Spleen (tissue), 11 donors: ENCODE results near the gene AIDA. TPM values are rescaled to one million over a fixed set of nuclear protein-coding genes. Genes with fewer than 3 reads are reported as not detected.
A peak's percentile ranks its signal among the peaks of the same experiment; 100 is the strongest.

ENCODE experiments used
- DNase-seq: peaks from one replicate; pipeline ENCODE4 v3.0.0-alpha.2; 2020
- H3K27ac ChIP-seq, 8 donors: fragments of 200-600 bp; sonication (generic) in 7 of 8; 1 replicate in 4 of 8; 2 replicates in 4 of 8; pipeline versions ENCODE4 v1.5.0 to v1.8.0; 2016 to 2021; ENCODE audit warnings: inconsistent platforms in 4 of 8, mild to moderate bottlenecking in 4 of 8, moderate library complexity in 1 of 8
- H3K27me3 ChIP-seq, 7 donors: fragments of 200-600 bp; sonication (generic) in 6 of 7; replicated peaks in 1 of 7; 1 replicate in 4 of 7; 2 replicates in 3 of 7; pipeline versions ENCODE4 v1.5.0 to v1.8.0; 2016 to 2021; ENCODE audit warnings: inconsistent platforms in 3 of 7, mild to moderate bottlenecking in 1 of 7
- H3K36me3 ChIP-seq, 6 donors: fragments of 200-600 bp; sonication (generic) in 5 of 6; 1 replicate in 4 of 6; 2 replicates in 2 of 6; pipeline versions ENCODE4 v1.5.0 to v1.8.0; 2016 to 2021; ENCODE audit warnings: inconsistent platforms in 2 of 6
- H3K4me1 ChIP-seq, 6 donors: fragments of 200-600 bp; sonication (generic) in 5 of 6; 1 replicate in 3 of 6; 2 replicates in 3 of 6; pipeline versions ENCODE4 v1.5.0 to v1.8.0; 2016 to 2021; ENCODE audit warnings: inconsistent platforms in 3 of 6
- H3K4me3 ChIP-seq, 8 donors: fragments of 200-600 bp; sonication (generic) in 7 of 8; 1 replicate in 4 of 8; 2 replicates in 4 of 8; pipeline versions ENCODE4 v1.5.0 to v1.8.0; 2016 to 2021; ENCODE audit warnings: inconsistent platforms in 4 of 8, mild to moderate bottlenecking in 4 of 8, moderate library complexity in 2 of 8
- H3K9me3 ChIP-seq, 8 donors: fragments of 200-600 bp; sonication (generic) in 7 of 8; 1 replicate in 4 of 8; 2 replicates in 4 of 8; pipeline versions ENCODE4 v1.5.0 to v1.8.0; 2016 to 2021; ENCODE audit warnings: inconsistent platforms in 4 of 8
- POLR2A ChIP-seq, 3 donors: fragments of 450-650 bp; IDR thresholded peaks; one replicate each; pipeline ENCODE4 v1.5.1; 2017; ENCODE audit warnings: antibody characterized with exemption in 3 of 3, mild to moderate bottlenecking in 1 of 3
- POLR2AphosphoS5 ChIP-seq, 3 donors: sonication (generic); formaldehyde crosslinking; IDR thresholded peaks; one replicate each; pipeline ENCODE4 v1.5.1; 2017; ENCODE audit warnings: antibody characterized with exemption in 3 of 3
- WGBS, 5 donors: extraction: QIAGEN DNeasy Blood & Tissue Kit in 3 of 5; methylation state at CpG; one replicate each; pipeline versions ENCODE4 v1.1.5 to v1.1.7; 2013 to 2018; 5-methylcytosine and 5-hydroxymethylcytosine counted together
- intact Hi-C: fragments of 100-400 bp; cut with DNase I; formaldehyde crosslinking; loops from one replicate; pipeline ENCODE4 v1.15.0; 2023; ENCODE audit warnings: low total_unique reads
- polyA plus RNA-seq, 3 donors: library from polyadenylated mRNA; stranded (reverse); fragments of 200-250 nt; gene quantifications; one replicate each; pipeline ENCODE4 v1.2.1, GENCODE V29; 2013
- total RNA-seq, 7 donors: library from RNA; depleted of rRNA in 3 of 7; stranded (reverse); fragments of >200 nt in 3 of 7; fragmentation: NEBNext Ultra II Directional in 4 of 7; extraction: Animal tissue kit (Norgen Biotek cat#: 25700) in 4 of 7; gene quantifications; one replicate each; pipeline versions ENCODE4 v1.1.0 to v1.2.1, GENCODE V29; 2016 to 2021
- TF ChIP-seq, protein P1 (sequence below), 11 experiments: fragments of 200-600 bp in 7 of 11; fragments of 450-650 bp in 4 of 11; sonication (generic) in 4 of 11; IDR thresholded peaks in 8 of 11; conservative IDR thresholded peaks in 3 of 11; 1 replicate in 7 of 11; 2 replicates in 4 of 11; pipeline versions ENCODE4 v1.4.0 to v1.8.0; 2016 to 2021; ENCODE audit warnings: antibody characterized with exemption in 11 of 11, inconsistent platforms in 4 of 11, mild to moderate bottlenecking in 1 of 11
- donor health status: healthy with polysubstance abuse.
- donor health status: DM: no; HTN: no; CAD: no; lungs with moderate emphysema.
- donor health status: DM: no; HTN: no; CAD: no.
- donor health status: Bipolar disorder and iron deficiency.
- donor health status: healthy.
- donor health status: DM: no; HTN: no; CAD: no.
- donor health status: DM: yes; HTN: yes; CAD: no.

The AIDA gene
- total and polyA plus RNA-seq, 10 donors = 33.0 to 57.8 (median 51.6) TPM

DNA sequence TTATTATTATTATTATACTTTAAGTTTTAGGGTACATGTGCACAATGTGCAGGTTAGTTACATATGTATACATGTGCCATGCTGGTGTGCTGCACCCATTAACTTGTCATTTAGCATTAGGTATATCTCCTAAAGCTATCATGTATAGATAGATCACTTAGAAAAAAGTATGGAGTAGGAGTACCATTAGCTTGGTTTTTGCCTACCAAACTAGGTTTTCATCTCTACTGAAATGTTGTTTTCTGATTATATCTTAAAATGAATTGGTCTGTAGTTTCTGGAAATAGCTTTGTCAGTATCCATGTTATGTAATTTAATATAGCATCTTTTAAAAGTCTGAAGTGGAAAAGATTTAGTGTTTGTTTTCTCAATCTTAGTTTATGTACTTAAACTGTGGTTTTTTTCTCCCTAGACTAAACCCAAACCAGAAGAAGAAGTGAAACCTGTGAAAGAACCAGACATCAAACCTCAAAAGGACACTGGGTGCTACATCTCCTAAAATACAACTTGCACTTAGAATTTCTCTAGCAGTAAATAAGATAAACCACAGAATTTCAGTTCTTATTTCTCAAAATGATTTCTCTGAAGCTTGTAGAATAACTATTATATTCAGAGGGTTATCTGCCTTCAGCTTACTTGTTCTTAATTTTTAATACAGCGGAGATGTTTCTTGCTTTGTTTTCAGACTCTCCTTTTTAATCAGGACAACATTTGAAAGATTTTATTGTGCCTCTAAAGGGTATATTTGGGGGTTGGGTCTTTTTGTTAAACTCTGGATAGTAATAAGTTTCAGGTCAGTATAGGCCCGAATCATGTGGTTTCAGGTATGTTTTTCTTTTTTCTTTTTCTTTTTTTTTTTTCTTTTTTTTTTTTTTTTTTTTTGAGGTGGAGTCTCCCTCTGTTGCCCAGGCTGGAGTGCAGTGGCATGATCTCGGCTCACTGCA, 20.2 kb upstream of the AIDA start:
- H3K36me3 ChIP-seq = peaks cover 0 to 99% (median 81%) of the 10 kb centered on the region in 6 donors
- H3K4me1 ChIP-seq = peaks cover 0 to 83% (median 21%) of the 10 kb centered on the region in 6 donors
- WGBS, 5 donors = 53 to 85% (median 60%) methylated on average over 3 of the region's 3 CpGs
- no peak for DNase-seq
- no peaks in the 10 kb centered on the region for H3K9me3 ChIP-seq
- intact Hi-C loops = no loop called here
- peak overlapping the region in 1 of 8 donors; percentile 46 for H3K4me3 ChIP-seq
- peak overlapping the region; percentile 32 to 89 (median 78) for H3K27ac ChIP-seq
- H3K27me3 ChIP-seq = no peaks in the 10 kb centered on the region
- TF ChIP-seq POLR2AphosphoS5 (IDR thresholded peaks at IDR 0.05) (no peak), POLR2A (IDR thresholded peaks at IDR 0.05) (no peak)
- TF ChIP-seq, protein P1, sequence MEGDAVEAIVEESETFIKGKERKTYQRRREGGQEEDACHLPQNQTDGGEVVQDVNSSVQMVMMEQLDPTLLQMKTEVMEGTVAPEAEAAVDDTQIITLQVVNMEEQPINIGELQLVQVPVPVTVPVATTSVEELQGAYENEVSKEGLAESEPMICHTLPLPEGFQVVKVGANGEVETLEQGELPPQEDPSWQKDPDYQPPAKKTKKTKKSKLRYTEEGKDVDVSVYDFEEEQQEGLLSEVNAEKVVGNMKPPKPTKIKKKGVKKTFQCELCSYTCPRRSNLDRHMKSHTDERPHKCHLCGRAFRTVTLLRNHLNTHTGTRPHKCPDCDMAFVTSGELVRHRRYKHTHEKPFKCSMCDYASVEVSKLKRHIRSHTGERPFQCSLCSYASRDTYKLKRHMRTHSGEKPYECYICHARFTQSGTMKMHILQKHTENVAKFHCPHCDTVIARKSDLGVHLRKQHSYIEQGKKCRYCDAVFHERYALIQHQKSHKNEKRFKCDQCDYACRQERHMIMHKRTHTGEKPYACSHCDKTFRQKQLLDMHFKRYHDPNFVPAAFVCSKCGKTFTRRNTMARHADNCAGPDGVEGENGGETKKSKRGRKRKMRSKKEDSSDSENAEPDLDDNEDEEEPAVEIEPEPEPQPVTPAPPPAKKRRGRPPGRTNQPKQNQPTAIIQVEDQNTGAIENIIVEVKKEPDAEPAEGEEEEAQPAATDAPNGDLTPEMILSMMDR (IDR thresholded peaks at IDR 0.05 in 8 of 11, conservative IDR thresholded peaks at IDR 0.05 in 3 of 11) = no peak

DNA sequence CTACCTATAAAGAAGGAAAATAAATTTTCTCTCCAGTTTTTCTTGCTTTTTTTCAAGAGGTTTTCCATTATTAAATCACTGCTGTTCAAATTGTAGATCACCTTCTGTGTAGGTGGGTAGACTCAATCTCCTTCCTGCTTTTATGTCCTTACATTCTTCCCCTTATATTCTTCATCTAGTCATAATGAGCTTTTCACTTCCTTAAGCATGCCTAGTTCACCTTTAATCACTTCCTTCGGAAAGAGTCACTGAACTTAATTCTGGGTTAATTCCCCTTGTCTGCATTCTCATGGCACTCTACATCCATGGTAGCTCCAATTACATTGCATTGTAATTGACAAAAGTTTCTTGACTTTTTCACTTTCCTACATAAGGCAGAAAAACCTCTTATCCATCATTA, 18.6 kb upstream of the AIDA start:
- intact Hi-C loops = no loop called here

DNA sequence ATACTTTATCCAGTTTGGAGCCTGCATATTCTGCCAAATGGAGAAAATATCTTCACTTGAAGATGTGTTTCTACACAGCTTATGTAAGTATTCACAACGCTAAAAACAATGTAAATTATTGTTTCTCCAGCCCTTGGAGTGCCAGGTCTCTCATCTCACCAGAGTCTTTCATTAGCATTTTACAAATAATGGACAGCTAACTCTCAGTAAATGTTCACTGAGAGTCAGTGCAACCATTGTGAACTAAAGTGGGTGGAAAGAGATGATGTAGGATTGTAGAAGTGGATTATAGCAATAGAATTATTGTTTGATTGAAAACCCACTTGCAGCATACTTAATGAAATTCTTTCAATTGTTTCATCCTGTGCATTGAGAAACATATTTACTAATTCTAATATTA, 16.5 kb upstream of the AIDA start:
- peaks cover 0 to 45% (median 19%) of the 10 kb centered on the region in 6 donors for H3K4me1 ChIP-seq
- H3K9me3 ChIP-seq = no peaks in the 10 kb centered on the region
- no peak overlapping the region for H3K4me3 ChIP-seq
- H3K36me3 ChIP-seq = peaks cover 2 to 100% (median 97%) of the 10 kb centered on the region in 6 donors
- intact Hi-C loops = loop anchor here (10.0 kb wide), 1 partner anchor 64 kb away; no protein-coding TSS in a partner anchor
- peak overlapping the region in 1 of 8 donors; percentile 89 for H3K27ac ChIP-seq
- 92 to 100% (median 98%) methylated on average over 1 of the region's 1 CpG for WGBS, 5 donors
- DNase-seq = no peak
- TF ChIP-seq, protein P1 (IDR thresholded peaks at IDR 0.05 in 8 of 11, conservative IDR thresholded peaks at IDR 0.05 in 3 of 11) = no peak
- TF ChIP-seq POLR2AphosphoS5 (IDR thresholded peaks at IDR 0.05) (no peak), POLR2A (IDR thresholded peaks at IDR 0.05) (no peak)
- no peaks in the 10 kb centered on the region for H3K27me3 ChIP-seq

More for the DNA sequence above, 18.6 kb upstream of the AIDA start:
- no peak for TF ChIP-seq POLR2A (IDR thresholded peaks at IDR 0.05)
- no peak for TF ChIP-seq POLR2AphosphoS5 (IDR thresholded peaks at IDR 0.05)
- TF ChIP-seq, protein P1 (IDR thresholded peaks at IDR 0.05 in 8 of 11, conservative IDR thresholded peaks at IDR 0.05 in 3 of 11) = no peak
- Histone ChIP-seq H3K27me3 (no peaks in the 10 kb centered on the region), H3K4me3 (no peak overlapping the region), H3K36me3 (peaks cover 2 to 100% (median 93%) of the 10 kb centered on the region in 6 donors), H3K27ac (peak overlapping the region in 5 of 8 donors; percentile 49 to 89 (median 81)), H3K4me1 (peaks cover 0 to 66% (median 21%) of the 10 kb centered on the region in 6 donors), H3K9me3 (no peaks in the 10 kb centered on the region)
- no peak for DNase-seq
- 56 to 81% (median 68%) methylated on average over 1 of the region's 1 CpG for WGBS, 5 donors

DNA sequence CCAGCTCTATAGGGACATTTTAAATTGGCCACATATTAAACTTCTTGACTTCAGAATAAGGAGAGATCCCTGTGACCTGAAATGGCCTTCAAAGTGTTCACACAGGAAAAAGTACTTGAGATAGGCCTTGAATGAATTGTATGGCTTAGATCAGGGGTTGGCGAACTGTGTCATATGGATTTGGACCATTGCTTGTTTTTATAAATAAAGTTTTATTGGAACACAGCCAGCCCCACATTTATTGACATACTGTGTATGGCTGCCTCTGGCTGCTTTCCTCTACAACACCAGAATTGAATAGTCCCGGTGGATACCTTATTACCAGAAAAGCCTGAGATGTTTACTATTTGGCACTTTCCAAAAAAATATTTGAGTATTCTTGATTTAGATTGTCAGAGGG, 4.1 kb upstream of the AIDA start:
- no peak for DNase-seq
- TF ChIP-seq, protein P1 (IDR thresholded peaks at IDR 0.05 in 8 of 11, conservative IDR thresholded peaks at IDR 0.05 in 3 of 11) = no peak
- TF ChIP-seq POLR2AphosphoS5 (IDR thresholded peaks at IDR 0.05) = no peak
- no peak for TF ChIP-seq POLR2A (IDR thresholded peaks at IDR 0.05)
- H3K4me3 ChIP-seq = no peak overlapping the region
- 83 to 96% (median 88%) methylated on average over 2 of the region's 2 CpGs for WGBS, 5 donors
- peak overlapping the region in 1 of 8 donors; percentile 20 for H3K27ac ChIP-seq
- H3K27me3 ChIP-seq = no peaks in the 10 kb centered on the region
- intact Hi-C loops = no loop called here
- peaks cover 2 to 70% (median 53%) of the 10 kb centered on the region in 6 donors for H3K36me3 ChIP-seq
- H3K4me1 ChIP-seq = peaks cover 10 to 74% (median 33%) of the 10 kb centered on the region in 6 donors
- H3K9me3 ChIP-seq = no peaks in the 10 kb centered on the region
